ENCODE measurements around the gene KCNN2. TPM values are rescaled to one million over a fixed set of nuclear protein-coding genes. Genes with fewer than 3 reads are reported as not detected.
"Not testable (repeated sequence)": the region's sequence is repeated elsewhere in the genome, so short reads cannot be mapped to it uniquely, and the experiment has no call there.

Gene KCNN2
- total RNA-seq, 1 donor from 2014 or later, result 2.1 TPM

GRCh38 chr5:114419959-114420358 is 58.1 kb downstream of the KCNN2 start:
- ATAC-seq (no peak), DNase-seq (no peak)
- Histone ChIP-seq H3K36me3 (no peaks in the 10 kb centered on the region), H3K4me1 (no peaks in the 10 kb centered on the region), H3K9me3 (no peaks in the 10 kb centered on the region), H3K27ac (no peak overlapping the region), H3K27me3 (no peaks in the 10 kb centered on the region), H3K4me3 (no peak overlapping the region)
- intact Hi-C loops (cut with DNase I), result no loop called here
- no peak for TF ChIP-seq CTCF (IDR thresholded peaks at IDR 0.05)

- no peaks in the 10 kb centered on the region for H3K27me3 ChIP-seq
- H3K4me3 ChIP-seq, result no peak overlapping the region
- no peaks in the 10 kb centered on the region for H3K4me1 ChIP-seq
- ATAC-seq (no peak), DNase-seq (no peak)
- TF ChIP-seq CTCF (IDR thresholded peaks at IDR 0.05), result no peak
- H3K9me3 ChIP-seq, result no peaks in the 10 kb centered on the region
- H3K27ac ChIP-seq, result no peak overlapping the region
- intact Hi-C loops (cut with DNase I), result no loop called here
- H3K36me3 ChIP-seq, result no peaks in the 10 kb centered on the region
These were observed 65.3 kb downstream of the KCNN2 start for GRCh38 chr5:114427204-114427603.

GRCh38 chr5:114430532-114430931 is 68.7 kb downstream of the KCNN2 start:
- TF ChIP-seq CTCF (IDR thresholded peaks at IDR 0.05), result no peak
- Histone ChIP-seq H3K4me1 (no peaks in the 10 kb centered on the region), H3K4me3 (no peak overlapping the region), H3K27ac (no peak overlapping the region), H3K9me3 (no peaks in the 10 kb centered on the region), H3K27me3 (no peaks in the 10 kb centered on the region), H3K36me3 (no peaks in the 10 kb centered on the region)
- DNase-seq (no peak), ATAC-seq (no peak)
- intact Hi-C loops (cut with DNase I), result no loop called here

GRCh38 chr5:114432684-114433083 is 70.8 kb downstream of the KCNN2 start:
- H3K36me3 ChIP-seq; H3K4me3 ChIP-seq; H3K9me3 ChIP-seq; H3K4me1 ChIP-seq; ATAC-seq; H3K27ac ChIP-seq; intact Hi-C loops (cut with DNase I); H3K27me3 ChIP-seq; DNase-seq: not testable (repeated sequence)

- no peaks in the 10 kb centered on the region for H3K36me3 ChIP-seq
- no peak overlapping the region for H3K27ac ChIP-seq
- no peak for DNase-seq
- no peaks in the 10 kb centered on the region for H3K9me3 ChIP-seq
- no peak overlapping the region for H3K4me3 ChIP-seq
- H3K27me3 ChIP-seq, result no peaks in the 10 kb centered on the region
- TF ChIP-seq CTCF (IDR thresholded peaks at IDR 0.05), result no peak
- intact Hi-C loops (cut with DNase I), result no loop called here
- ATAC-seq, result no peak
- no peaks in the 10 kb centered on the region for H3K4me1 ChIP-seq
These were observed 72.7 kb downstream of the KCNN2 start for GRCh38 chr5:114434396-114435219.

- Histone ChIP-seq H3K4me1 (no peaks in the 10 kb centered on the region), H3K27ac (no peak overlapping the region), H3K4me3 (no peak overlapping the region), H3K36me3 (no peaks in the 10 kb centered on the region), H3K27me3 (no peaks in the 10 kb centered on the region), H3K9me3 (no peaks in the 10 kb centered on the region)
- DNase-seq (no peak), ATAC-seq (no peak)
- intact Hi-C loops (cut with DNase I), result no loop called here
- no peak for TF ChIP-seq CTCF (IDR thresholded peaks at IDR 0.05)
These were observed 73.3 kb downstream of the KCNN2 start for GRCh38 chr5:114435220-114435481.
